Stimulated activated naive CD8-positive, alpha-beta T cell treated with anti-CD3 and anti-CD28 coated beads, Interleukin-15, amount 100 ng/mL, for 72 hours (primary cell): ENCODE measurements around the gene PDZD8.

Experiments
- ATAC-seq: fragments of 150-1000 bp; cut with Tn5 transposase; 2 replicates; pipeline ENCODE4 v1.10.0; 2021; ENCODE audit warnings: mild to moderate bottlenecking, moderate library complexity
- DNase-seq, 2 donors: peaks; one replicate each; pipeline ENCODE4 v3.0.0; 2021 to 2022
- H3K27ac Mint-ChIP-seq, 2 donors: one replicate each; pipeline ENCODE4 v1.8.0; 2022; ENCODE audit warnings: mild to moderate bottlenecking in 2 of 2, mixed read lengths in 2 of 2, moderate library complexity in 2 of 2
- H3K27me3 Mint-ChIP-seq: one replicate; pipeline ENCODE4 v1.8.0; 2022; ENCODE audit warnings: mixed read lengths
- H3K4me1 Mint-ChIP-seq: one replicate; pipeline ENCODE4 v1.8.0; 2022; ENCODE audit warnings: mild to moderate bottlenecking, mixed read lengths
- H3K4me3 Mint-ChIP-seq, 2 donors: one replicate each; pipeline ENCODE4 v1.8.0; 2022; ENCODE audit warnings: mild to moderate bottlenecking in 2 of 2, mixed read lengths in 2 of 2, moderate library complexity in 1 of 2
- H3K9me3 Mint-ChIP-seq, 2 donors: one replicate each; pipeline ENCODE4 v1.8.0; 2022; ENCODE audit warnings: mixed read lengths in 2 of 2

The PDZD8 gene

DNA sequence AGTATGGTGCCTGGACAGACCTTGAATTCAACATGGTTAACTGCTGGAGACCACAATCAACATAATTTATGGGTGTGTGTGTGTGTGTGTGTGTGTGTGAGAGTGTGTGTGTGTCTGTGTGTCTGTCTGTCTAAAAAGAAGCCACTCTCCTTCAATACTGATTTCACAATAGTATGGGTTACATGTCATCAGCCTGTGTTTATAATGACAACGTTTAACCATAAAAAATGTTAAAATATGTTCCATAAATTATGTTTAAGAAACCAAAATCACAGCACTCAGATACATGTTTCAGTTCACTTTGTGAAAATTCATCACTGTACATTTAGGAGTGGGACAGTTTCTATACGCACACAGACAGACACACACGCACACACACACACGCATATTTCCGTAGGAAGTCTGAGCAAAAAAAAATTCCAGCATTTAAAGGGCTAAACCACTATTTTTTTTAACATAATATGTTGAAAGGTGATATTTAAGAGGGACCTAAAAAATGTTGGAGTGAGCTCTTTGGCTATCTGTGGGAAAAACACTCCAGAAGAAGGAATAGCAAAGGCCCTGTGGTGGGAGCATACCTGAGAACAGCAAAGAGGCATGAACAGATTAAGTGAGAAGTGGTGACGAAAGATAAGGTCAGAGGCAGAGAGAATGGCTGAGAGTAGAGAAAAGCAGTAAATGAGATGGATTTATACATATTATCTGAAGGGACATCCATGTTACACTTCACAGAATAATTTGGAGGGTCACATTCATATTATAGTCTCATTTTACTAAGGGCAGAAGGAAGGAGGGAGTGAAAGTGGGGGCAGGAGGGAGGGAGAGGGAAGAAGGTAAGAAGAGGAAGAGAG is 10.9 kb downstream of the PDZD8 start:
- H3K27ac Mint-ChIP-seq, result no peak overlapping the region
- H3K9me3 Mint-ChIP-seq, result no peaks in the 10 kb centered on the region
- H3K4me3 Mint-ChIP-seq, result no peak overlapping the region
- H3K27me3 Mint-ChIP-seq, result no peaks in the 10 kb centered on the region
- peaks cover 61% of the 10 kb centered on the region for H3K4me1 Mint-ChIP-seq
- ATAC-seq (no peak), DNase-seq (no peak)

GRCh38 chr10:117363028-117363427 is 12.2 kb downstream of the PDZD8 start:
- Mint-ChIP-seq H3K4me3 (no peak overlapping the region), H3K27ac (no peak overlapping the region), H3K27me3 (no peaks in the 10 kb centered on the region), H3K4me1 (peaks cover 65% of the 10 kb centered on the region), H3K9me3 (no peaks in the 10 kb centered on the region)
- no peak for DNase-seq
- peak; percentile 88 for ATAC-seq

DNA sequence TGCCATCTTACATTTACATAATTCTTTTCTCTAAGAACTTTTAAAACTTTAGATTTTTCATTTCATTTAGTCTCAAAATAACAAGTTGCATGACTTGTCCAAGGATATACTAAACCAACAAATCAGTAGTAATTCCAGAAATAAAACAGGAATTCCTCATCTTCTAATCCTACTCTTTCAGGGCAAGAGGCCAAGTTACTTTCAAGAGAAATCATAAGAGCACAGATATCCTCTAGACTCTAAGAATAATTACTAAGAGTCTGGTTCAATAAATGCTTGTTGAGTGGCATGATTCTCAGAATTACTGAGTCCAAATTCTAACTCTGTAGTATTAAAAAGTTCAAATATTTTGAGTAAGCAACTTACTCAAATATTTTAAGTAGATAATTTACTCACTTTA is 12.9 kb downstream of the PDZD8 start:
- no peaks in the 10 kb centered on the region for H3K9me3 Mint-ChIP-seq
- DNase-seq (no peak), ATAC-seq (no peak)
- peaks cover 62% of the 10 kb centered on the region for H3K4me1 Mint-ChIP-seq
- no peaks in the 10 kb centered on the region for H3K27me3 Mint-ChIP-seq
- H3K27ac Mint-ChIP-seq, result no peak overlapping the region
- H3K4me3 Mint-ChIP-seq, result no peak overlapping the region

DNA sequence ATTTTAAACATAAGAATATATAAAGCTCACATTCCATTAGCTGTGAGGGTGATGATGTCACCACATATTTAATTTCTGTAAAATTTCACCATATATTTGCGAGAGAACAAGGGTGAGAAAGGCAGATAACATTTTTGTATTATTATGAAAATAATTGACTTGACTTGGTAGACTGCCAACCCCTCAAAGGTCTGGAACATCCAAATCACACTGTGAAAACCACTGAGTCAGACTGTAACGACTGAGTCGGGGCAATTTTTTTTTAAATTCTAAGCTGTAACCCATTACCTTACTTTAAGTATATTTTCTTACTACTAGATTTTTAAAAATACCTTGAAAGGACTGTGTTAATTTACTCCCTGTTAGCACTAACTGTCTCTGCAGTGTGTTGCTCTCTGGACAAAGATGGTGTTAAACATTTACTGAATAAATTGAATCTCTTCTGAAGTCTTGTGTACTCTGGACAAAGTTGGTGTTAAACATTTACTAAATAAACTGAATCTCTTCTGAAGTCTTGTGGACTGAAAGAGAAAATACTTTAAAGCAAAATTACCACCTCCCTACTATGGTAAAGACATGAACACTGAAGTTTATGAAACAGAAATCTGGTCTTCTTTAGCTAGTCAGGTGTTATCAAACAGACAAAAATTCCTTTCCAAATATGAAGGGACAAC is 14.1 kb downstream of the PDZD8 start:
- Mint-ChIP-seq H3K4me3 (no peak overlapping the region), H3K27ac (no peak overlapping the region), H3K27me3 (no peaks in the 10 kb centered on the region), H3K9me3 (no peaks in the 10 kb centered on the region), H3K4me1 (peaks cover 50% of the 10 kb centered on the region)
- DNase-seq (no peak), ATAC-seq (no peak)

DNA sequence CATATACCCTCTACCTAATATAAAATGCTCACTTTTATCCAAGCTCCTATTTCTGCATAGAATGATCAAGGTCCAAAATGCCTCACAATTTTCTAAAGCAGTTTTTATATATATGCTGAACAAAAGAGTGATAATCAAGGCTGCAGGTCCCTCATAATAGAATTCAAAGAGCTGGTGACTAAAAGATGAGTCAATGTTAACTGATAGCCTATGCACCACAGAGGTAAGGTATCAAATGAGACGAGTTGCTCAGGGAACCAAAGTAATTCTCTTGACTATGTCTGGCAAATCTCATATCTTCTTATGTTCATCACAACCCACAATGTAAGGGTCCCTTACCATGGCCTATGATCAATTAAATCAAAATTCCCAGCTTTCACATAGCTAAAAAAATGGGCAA is 15.2 kb downstream of the PDZD8 start:
- no peak overlapping the region for H3K4me3 Mint-ChIP-seq
- H3K27me3 Mint-ChIP-seq, result no peaks in the 10 kb centered on the region
- ATAC-seq, result peak; percentile 68
- peaks cover 46% of the 10 kb centered on the region for H3K4me1 Mint-ChIP-seq
- H3K9me3 Mint-ChIP-seq, result no peaks in the 10 kb centered on the region
- no peak overlapping the region for H3K27ac Mint-ChIP-seq
- DNase-seq, result no peak

GRCh38 chr10:117355072-117355471 is 20.2 kb downstream of the PDZD8 start:
- Mint-ChIP-seq H3K4me1 (peaks cover 48% of the 10 kb centered on the region), H3K9me3 (no peaks in the 10 kb centered on the region), H3K27me3 (no peaks in the 10 kb centered on the region), H3K27ac (no peak overlapping the region), H3K4me3 (no peak overlapping the region)
- no peak for DNase-seq
- ATAC-seq, result no peak

DNA sequence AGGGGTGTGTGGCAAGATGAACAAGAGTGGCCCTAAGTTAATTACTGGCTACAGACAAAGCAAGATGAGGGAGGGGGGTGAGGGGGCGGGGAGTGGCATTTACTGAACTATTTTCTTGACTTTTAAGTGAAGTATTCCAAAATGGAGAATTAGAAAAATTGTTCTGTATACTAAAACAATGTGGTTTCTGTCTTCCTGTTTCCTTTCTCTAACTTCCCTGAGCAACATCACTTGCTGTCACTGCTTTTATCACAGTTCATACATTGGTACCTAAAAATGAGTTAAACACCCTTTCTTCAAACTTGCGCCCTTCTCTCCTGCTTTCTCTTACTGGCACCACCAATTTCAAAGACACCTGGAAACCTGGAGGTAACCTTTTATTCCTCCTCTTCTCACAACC is 21.6 kb downstream of the PDZD8 start:
- Mint-ChIP-seq H3K4me1 (peaks cover 50% of the 10 kb centered on the region), H3K4me3 (no peak overlapping the region), H3K27ac (no peak overlapping the region), H3K27me3 (no peaks in the 10 kb centered on the region), H3K9me3 (no peaks in the 10 kb centered on the region)
- no peak for DNase-seq
- no peak for ATAC-seq

DNA sequence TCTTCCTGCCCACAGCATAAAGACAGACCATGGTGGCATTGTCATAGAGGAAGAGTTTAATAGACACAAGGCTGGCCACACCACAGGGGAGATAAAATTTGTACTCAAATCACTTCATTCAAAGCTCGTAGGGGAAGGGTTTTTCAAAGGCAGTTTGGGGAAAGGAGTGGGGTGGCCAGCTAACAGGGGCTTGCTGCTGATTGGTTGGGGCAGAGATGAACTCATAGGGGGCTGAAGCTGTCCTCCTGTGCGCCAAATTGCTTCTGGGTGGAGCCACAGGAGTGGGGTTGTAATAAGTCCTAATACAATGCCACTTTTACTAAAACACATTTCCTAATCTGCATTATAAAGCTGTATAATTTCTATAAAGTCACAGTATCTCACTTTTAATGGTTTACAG is 22.5 kb downstream of the PDZD8 start:
- DNase-seq, result no peak
- H3K9me3 Mint-ChIP-seq, result no peaks in the 10 kb centered on the region
- no peak overlapping the region for H3K4me3 Mint-ChIP-seq
- no peak for ATAC-seq
- no peak overlapping the region for H3K27ac Mint-ChIP-seq
- H3K4me1 Mint-ChIP-seq, result peaks cover 44% of the 10 kb centered on the region
- no peaks in the 10 kb centered on the region for H3K27me3 Mint-ChIP-seq

DNA sequence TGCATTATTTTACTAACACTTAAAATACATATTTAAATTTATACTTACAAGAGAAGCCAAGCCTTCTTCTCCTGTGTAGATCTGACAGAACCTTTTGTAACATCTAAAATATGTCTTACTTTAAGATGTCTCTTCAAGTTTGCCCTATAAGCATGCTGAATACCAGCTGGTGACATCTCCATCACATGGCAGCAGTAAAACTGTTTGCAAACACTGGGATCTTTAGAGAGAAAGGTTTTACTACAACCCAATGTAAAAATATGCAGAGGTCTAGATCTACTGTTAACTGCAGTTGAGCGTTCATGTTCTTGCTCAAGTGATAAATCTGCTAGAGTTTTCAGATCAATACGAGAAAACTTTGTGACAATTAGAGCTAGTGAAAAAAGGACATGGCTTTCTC is 23.2 kb downstream of the PDZD8 start:
- peaks cover 51% of the 10 kb centered on the region for H3K4me1 Mint-ChIP-seq
- H3K9me3 Mint-ChIP-seq, result no peaks in the 10 kb centered on the region
- H3K27ac Mint-ChIP-seq, result no peak overlapping the region
- H3K27me3 Mint-ChIP-seq, result no peaks in the 10 kb centered on the region
- DNase-seq (no peak), ATAC-seq (no peak)
- H3K4me3 Mint-ChIP-seq, result no peak overlapping the region

GRCh38 chr10:117351558-117351957 is 23.7 kb downstream of the PDZD8 start:
- Mint-ChIP-seq H3K27me3 (no peaks in the 10 kb centered on the region), H3K4me3 (no peak overlapping the region), H3K9me3 (no peaks in the 10 kb centered on the region), H3K4me1 (peaks cover 56% of the 10 kb centered on the region), H3K27ac (no peak overlapping the region)
- DNase-seq (no peak), ATAC-seq (no peak)

- DNase-seq, result no peak
- no peak for ATAC-seq
- Mint-ChIP-seq H3K4me3 (no peak overlapping the region), H3K27ac (peak overlapping the region in 1 of 2 donors; percentile 43), H3K27me3 (no peaks in the 10 kb centered on the region), H3K9me3 (no peaks in the 10 kb centered on the region), H3K4me1 (peaks cover 57% of the 10 kb centered on the region)
These were observed 24.3 kb downstream of the PDZD8 start for GRCh38 chr10:117350909-117351308.

DNA sequence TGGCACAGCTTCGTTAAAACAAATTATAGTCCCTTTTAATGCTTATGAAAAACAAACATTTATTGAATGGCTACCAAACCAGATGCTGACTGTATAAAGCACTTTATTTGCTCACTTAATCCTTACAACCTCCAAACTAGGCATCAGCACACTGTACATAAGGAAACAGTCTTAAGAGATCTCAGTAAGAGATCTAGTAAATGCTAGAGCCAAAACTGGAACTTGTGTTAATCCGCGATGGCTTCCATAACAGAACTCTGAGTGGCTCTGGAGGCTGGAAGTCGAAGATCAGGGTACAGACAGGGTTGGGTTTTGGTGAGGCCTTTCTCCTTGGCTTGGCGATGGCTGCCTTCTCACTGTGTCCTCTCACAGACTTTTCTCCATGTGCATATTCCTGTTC is 27.0 kb downstream of the PDZD8 start:
- ATAC-seq (no peak), DNase-seq (no peak)
- Mint-ChIP-seq H3K4me1 (peaks cover 46% of the 10 kb centered on the region), H3K4me3 (no peak overlapping the region), H3K27ac (no peak overlapping the region), H3K9me3 (no peaks in the 10 kb centered on the region), H3K27me3 (no peaks in the 10 kb centered on the region)

- H3K4me3 Mint-ChIP-seq, result no peak overlapping the region
- ATAC-seq, result no peak
- H3K27ac Mint-ChIP-seq, result no peak overlapping the region
- H3K4me1 Mint-ChIP-seq, result peaks cover 48% of the 10 kb centered on the region
- H3K27me3 Mint-ChIP-seq, result no peaks in the 10 kb centered on the region
- no peaks in the 10 kb centered on the region for H3K9me3 Mint-ChIP-seq
- DNase-seq, result no peak
These were observed 28.7 kb downstream of the PDZD8 start for GRCh38 chr10:117346574-117346973.

DNA sequence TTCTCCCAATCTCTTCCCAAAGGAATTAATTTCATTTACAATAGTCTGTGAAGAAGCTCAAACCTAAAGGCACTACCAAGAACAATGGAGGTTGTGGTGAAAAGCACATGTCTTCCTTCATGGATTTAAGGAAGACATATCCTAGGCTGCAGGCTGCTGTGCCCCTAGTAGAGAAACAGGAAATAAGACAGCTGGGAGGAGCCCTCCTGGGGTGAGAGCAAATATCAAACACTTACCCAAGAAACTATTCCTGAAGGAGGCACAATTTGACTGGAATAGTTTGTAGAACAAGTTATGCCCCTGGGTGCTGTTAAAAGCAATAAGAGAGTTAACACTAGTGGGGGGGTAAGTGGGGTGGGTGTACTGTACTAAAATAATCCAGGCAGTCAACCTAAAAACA is 30.1 kb downstream of the PDZD8 start:
- Mint-ChIP-seq H3K4me3 (no peak overlapping the region), H3K27me3 (no peaks in the 10 kb centered on the region), H3K4me1 (peaks cover 41% of the 10 kb centered on the region), H3K27ac (no peak overlapping the region), H3K9me3 (no peaks in the 10 kb centered on the region)
- DNase-seq, result no peak
- no peak for ATAC-seq

- peaks cover 33% of the 10 kb centered on the region for H3K4me1 Mint-ChIP-seq
- H3K4me3 Mint-ChIP-seq, result no peak overlapping the region
- ATAC-seq, result no peak
- no peak for DNase-seq
- no peak overlapping the region for H3K27ac Mint-ChIP-seq
- H3K9me3 Mint-ChIP-seq, result no peaks in the 10 kb centered on the region
- no peaks in the 10 kb centered on the region for H3K27me3 Mint-ChIP-seq
These were observed 32.6 kb downstream of the PDZD8 start for GRCh38 chr10:117342641-117343040.

- Mint-ChIP-seq H3K4me3 (no peak overlapping the region), H3K4me1 (peaks cover 21% of the 10 kb centered on the region), H3K9me3 (no peaks in the 10 kb centered on the region), H3K27me3 (no peaks in the 10 kb centered on the region), H3K27ac (no peak overlapping the region)
- no peak for ATAC-seq
- DNase-seq, result no peak
These were observed 34.2 kb downstream of the PDZD8 start for GRCh38 chr10:117341061-117341460.
